Measurements from ENCODE around the gene CC2D1B.

The CC2D1B gene, protein sequence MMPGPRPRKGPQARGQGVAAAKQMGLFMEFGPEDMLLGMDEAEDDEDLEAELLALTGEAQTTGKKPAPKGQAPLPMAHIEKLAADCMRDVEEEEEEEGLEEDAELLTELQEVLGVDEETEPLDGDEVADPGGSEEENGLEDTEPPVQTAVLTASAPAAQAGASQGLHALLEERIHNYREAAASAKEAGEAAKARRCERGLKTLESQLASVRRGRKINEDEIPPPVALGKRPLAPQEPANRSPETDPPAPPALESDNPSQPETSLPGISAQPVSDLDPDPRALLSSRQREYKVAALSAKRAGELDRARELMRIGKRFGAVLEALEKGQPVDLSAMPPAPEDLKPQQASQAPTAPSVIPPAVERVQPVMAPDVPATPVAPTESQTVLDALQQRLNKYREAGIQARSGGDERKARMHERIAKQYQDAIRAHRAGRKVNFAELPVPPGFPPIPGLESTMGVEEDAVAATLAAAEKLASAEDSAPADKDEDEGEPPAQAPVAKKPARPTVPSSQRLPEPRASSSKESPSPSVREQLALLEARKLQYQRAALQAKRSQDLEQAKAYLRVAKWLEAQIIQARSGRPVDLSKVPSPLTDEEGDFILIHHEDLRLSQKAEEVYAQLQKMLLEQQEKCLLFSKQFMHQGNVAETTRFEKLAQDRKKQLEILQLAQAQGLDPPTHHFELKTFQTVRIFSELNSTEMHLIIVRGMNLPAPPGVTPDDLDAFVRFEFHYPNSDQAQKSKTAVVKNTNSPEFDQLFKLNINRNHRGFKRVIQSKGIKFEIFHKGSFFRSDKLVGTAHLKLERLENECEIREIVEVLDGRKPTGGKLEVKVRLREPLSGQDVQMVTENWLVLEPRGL

GRCh38 chr1:52365746-52366516 is at the start of gene CC2D1B:
CC2D1B (minus strand) TSS chr1:52366205; CDS start chr1:52364620, 1,585 bp downstream.
- Histone ChIP-seq H3K9me3 (ENCODE audit: control insufficient read depth, insufficient read depth, low read length) (no peaks in the 10 kb centered on the region), H3K4me1 (ENCODE audit: control insufficient read depth, insufficient read depth, low read length) (peaks cover 11% of the 10 kb centered on the region; the same call in 1 of the 2 replicates), H3K27ac (ENCODE audit: low read depth, low read length) (peak within 1 kb of the TSS; percentile 91)

GRCh38 chr1:52414942-52415341 is 48.9 kb upstream of the CC2D1B start:
- Histone ChIP-seq H3K27me3 (ENCODE audit: control insufficient read depth, insufficient read depth, low read length) (no peaks in the 10 kb centered on the region), H3K4me1 (ENCODE audit: control insufficient read depth, insufficient read depth, low read length) (no peaks in the 10 kb centered on the region), H3K27ac (ENCODE audit: low read depth, low read length) (no peak overlapping the region), H3K9ac (ENCODE audit: low read depth, low read length) (no peak overlapping the region), H3K4me3 (ENCODE audit: low read depth, low read length) (no peak overlapping the region), H3K36me3 (ENCODE audit: control insufficient read depth, insufficient read depth, low read length) (peaks cover 86% of the 10 kb centered on the region), H3K9me3 (ENCODE audit: control insufficient read depth, insufficient read depth, low read length) (no peaks in the 10 kb centered on the region)

More at GRCh38 chr1:52365746-52366516, at the start of gene CC2D1B:
- H3K27me3 ChIP-seq (ENCODE audit: control insufficient read depth, insufficient read depth, low read length) = no peaks in the 10 kb centered on the region
- H3K9ac ChIP-seq (ENCODE audit: low read depth, low read length) = peak within 1 kb of the TSS; percentile 60
- peak within 1 kb of the TSS; percentile 77 for H3K4me3 ChIP-seq (ENCODE audit: low read depth, low read length)
- H3K36me3 ChIP-seq (ENCODE audit: control insufficient read depth, insufficient read depth, low read length) = peaks cover 29% of the 10 kb centered on the region

DNA sequence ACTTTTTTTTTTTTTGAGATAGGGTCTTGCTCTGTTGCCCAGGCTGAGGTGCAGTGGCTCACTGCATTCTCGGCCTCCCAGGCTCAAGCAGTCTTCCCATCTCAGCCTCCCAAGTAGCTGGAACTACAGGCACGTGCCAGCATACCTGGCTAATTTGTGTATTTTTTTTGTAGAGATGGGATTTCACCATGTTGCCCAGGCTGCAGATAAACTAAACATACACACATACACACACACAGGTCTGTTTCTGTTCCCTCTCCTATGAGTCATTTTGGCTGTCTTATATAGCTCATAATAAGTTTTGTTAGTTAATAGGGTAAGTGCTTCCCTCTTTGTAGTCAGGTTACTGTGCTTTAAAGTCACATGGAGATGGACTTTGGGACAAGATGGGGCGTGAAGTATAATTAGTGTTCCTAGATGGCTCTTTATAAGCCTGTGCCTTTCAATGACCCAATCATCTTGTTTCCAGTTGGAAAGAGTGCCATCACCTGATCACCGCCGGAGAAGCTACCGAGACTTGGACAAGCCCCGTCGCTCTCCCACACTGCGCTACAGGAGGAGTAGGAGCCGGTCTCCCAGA is 47.5 kb upstream of the CC2D1B start:
- Histone ChIP-seq H3K4me1 (ENCODE audit: control insufficient read depth, insufficient read depth, low read length) (no peaks in the 10 kb centered on the region), H3K4me3 (ENCODE audit: low read depth, low read length) (no peak overlapping the region), H3K9ac (ENCODE audit: low read depth, low read length) (no peak overlapping the region), H3K27ac (ENCODE audit: low read depth, low read length) (no peak overlapping the region), H3K36me3 (ENCODE audit: control insufficient read depth, insufficient read depth, low read length) (peaks cover 90% of the 10 kb centered on the region), H3K27me3 (ENCODE audit: control insufficient read depth, insufficient read depth, low read length) (no peaks in the 10 kb centered on the region), H3K9me3 (ENCODE audit: control insufficient read depth, insufficient read depth, low read length) (no peaks in the 10 kb centered on the region)

- Histone ChIP-seq H3K9ac (ENCODE audit: low read depth, low read length) (peak overlapping the region; percentile 98), H3K9me3 (ENCODE audit: control insufficient read depth, insufficient read depth, low read length) (no peaks in the 10 kb centered on the region), H3K4me3 (ENCODE audit: low read depth, low read length) (peak overlapping the region; percentile 96), H3K36me3 (ENCODE audit: control insufficient read depth, insufficient read depth, low read length) (peaks cover 57% of the 10 kb centered on the region), H3K4me1 (ENCODE audit: control insufficient read depth, insufficient read depth, low read length) (peaks cover 11% of the 10 kb centered on the region), H3K27ac (ENCODE audit: low read depth, low read length) (peak overlapping the region; percentile 99), H3K27me3 (ENCODE audit: control insufficient read depth, insufficient read depth, low read length) (no peaks in the 10 kb centered on the region)
Observed at GRCh38 chr1:52404975-52405338, 39.0 kb upstream of the CC2D1B start.

DNA sequence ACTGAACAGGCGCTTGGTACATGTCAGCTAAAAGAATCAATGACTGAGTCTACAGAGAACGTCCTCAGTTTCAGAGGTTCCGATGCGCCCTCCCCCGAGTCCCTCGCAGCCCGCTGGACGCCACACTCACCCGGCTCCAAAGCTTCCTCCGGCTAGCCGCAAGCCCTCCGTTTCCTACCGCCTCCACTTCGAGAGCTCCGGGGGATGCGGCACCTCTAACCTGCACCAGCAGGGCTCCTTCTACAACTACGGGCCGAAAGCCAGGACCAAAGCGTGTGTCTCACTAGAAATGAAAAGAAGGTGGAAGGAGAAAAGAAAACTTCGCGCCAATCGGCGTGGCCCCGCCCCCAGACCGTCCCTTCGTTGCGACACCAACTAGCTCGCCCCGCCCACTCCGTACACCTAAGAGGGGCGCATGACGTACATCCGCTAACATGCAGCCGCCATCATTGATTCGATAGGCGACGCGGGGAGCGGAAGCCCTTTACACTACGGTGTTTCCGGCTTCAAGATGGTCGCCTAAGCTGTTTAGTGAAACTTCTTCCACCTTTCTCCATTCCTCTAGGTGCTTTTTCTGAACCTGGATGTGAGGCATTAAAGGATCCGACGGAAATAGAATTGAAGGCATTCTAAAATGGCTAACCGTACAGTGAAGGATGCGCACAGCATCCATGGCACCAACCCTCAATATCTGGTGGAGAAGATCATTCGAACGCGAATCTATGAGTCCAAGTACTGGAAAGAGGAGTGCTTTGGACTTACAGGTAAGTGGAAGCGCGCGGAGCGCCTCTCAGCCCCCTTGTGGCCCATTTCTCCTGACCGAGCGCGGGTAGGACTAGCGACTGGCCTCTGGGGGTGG is 38.3 kb upstream of the CC2D1B start, which contains the start of the genes ORC1 and PRPF38A:
Gene ORC1, minus strand, starts transcription at position 308 of the 859 bp plus-strand sequence. CDS start 2,200 bp downstream, outside the sequence.
Gene PRPF38A, plus strand, starts transcription at position 487 of the 859 bp plus-strand sequence. Its CDS starts 148 bp downstream, at position 635.
- Histone ChIP-seq H3K27ac (ENCODE audit: low read depth, low read length) (peak within 1 kb of the TSS; percentile 99), H3K9me3 (ENCODE audit: control insufficient read depth, insufficient read depth, low read length) (no peaks in the 10 kb centered on the region), H3K9ac (ENCODE audit: low read depth, low read length) (peak within 1 kb of the TSS; percentile 98), H3K4me1 (ENCODE audit: control insufficient read depth, insufficient read depth, low read length) (peaks cover 11% of the 10 kb centered on the region), H3K27me3 (ENCODE audit: control insufficient read depth, insufficient read depth, low read length) (no peaks in the 10 kb centered on the region), H3K4me3 (ENCODE audit: low read depth, low read length) (peak within 1 kb of the TSS; percentile 96), H3K36me3 (ENCODE audit: control insufficient read depth, insufficient read depth, low read length) (peaks cover 56% of the 10 kb centered on the region)

DNA sequence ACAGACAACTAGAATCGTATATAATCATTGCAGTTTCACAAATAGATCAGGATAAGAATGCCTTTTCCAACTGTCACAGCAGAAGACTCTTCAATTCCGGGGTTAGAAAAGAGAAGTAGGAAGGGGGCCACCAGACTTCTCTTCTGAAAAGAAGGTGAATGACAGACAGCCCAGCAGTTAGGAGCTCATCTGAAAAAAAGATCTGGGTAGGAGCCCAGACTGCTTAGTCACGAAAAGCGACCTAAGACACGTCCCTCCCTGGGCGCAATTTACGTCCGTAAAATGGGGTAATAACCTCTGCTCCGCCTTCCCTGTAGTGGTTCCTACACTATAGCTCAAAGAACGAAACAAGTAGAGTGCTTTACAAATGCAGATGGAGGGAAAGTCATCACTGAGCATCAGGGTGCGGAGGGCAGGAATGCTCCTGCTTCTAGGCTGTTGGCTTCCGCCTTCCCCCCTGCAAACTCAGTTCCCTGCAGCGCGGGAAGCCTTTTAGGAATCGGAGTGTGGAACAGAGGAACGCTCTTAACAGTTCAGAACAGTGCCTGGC is 37.6 kb upstream of the CC2D1B start:
- no peaks in the 10 kb centered on the region for H3K27me3 ChIP-seq (ENCODE audit: control insufficient read depth, insufficient read depth, low read length)
- peaks cover 11% of the 10 kb centered on the region for H3K4me1 ChIP-seq (ENCODE audit: control insufficient read depth, insufficient read depth, low read length)
- H3K27ac ChIP-seq (ENCODE audit: low read depth, low read length) = peak overlapping the region; percentile 99
- peaks cover 54% of the 10 kb centered on the region for H3K36me3 ChIP-seq (ENCODE audit: control insufficient read depth, insufficient read depth, low read length)
- peak overlapping the region; percentile 96 for H3K4me3 ChIP-seq (ENCODE audit: low read depth, low read length)
- H3K9me3 ChIP-seq (ENCODE audit: control insufficient read depth, insufficient read depth, low read length) = no peaks in the 10 kb centered on the region
- H3K9ac ChIP-seq (ENCODE audit: low read depth, low read length) = peak overlapping the region; percentile 98

- Histone ChIP-seq H3K4me1 (ENCODE audit: control insufficient read depth, insufficient read depth, low read length) (peaks cover 11% of the 10 kb centered on the region), H3K27ac (ENCODE audit: low read depth, low read length) (no peak overlapping the region), H3K9me3 (ENCODE audit: control insufficient read depth, insufficient read depth, low read length) (no peaks in the 10 kb centered on the region), H3K36me3 (ENCODE audit: control insufficient read depth, insufficient read depth, low read length) (peaks cover 53% of the 10 kb centered on the region), H3K4me3 (ENCODE audit: low read depth, low read length) (peak overlapping the region; percentile 96), H3K9ac (ENCODE audit: low read depth, low read length) (peak overlapping the region; percentile 98; the same call in 1 of the 2 replicates), H3K27me3 (ENCODE audit: control insufficient read depth, insufficient read depth, low read length) (no peaks in the 10 kb centered on the region)
Observed at GRCh38 chr1:52402860-52403240, 36.8 kb upstream of the CC2D1B start.

DNA sequence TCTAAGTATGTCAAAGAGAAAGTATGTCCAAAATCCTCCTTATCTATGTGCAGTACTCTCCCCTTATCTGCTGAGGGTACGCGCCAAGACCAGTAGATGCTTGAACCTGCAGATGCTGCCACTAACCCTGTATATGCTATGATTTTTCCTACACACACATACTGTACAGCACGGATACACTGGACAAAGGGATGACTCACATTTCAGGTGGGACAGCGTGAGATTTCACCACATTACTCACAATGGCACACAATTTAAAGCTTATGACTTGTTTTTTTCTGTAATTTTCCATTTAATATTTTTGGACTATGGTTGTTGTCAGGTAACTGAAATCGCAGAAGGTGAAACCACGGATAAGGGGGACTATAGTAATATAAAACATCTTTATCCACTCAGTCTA is 34.1 kb upstream of the CC2D1B start:
- Histone ChIP-seq H3K36me3 (ENCODE audit: control insufficient read depth, insufficient read depth, low read length) (peaks cover 70% of the 10 kb centered on the region), H3K27me3 (ENCODE audit: control insufficient read depth, insufficient read depth, low read length) (no peaks in the 10 kb centered on the region)

DNA sequence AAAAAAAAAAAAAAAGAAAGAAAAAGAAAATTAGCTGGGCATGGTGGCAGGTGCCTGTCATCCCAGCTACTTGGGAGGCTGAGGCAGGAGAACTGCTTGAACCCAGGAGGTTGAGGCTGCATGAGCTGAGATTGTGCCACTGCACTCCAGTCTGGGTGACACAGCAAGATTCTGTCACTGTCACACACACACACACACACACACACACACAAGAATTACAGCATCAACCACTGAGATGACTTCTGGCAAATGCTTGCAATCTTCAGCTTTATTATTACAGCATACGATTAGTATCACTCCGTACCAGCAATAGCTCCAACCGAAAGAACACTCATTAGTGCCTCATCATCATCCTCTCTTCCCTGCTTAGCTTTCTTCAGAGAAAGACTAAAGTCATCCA is 33.6 kb upstream of the CC2D1B start:
- Histone ChIP-seq H3K9me3 (ENCODE audit: control insufficient read depth, insufficient read depth, low read length) (no peaks in the 10 kb centered on the region), H3K36me3 (ENCODE audit: control insufficient read depth, insufficient read depth, low read length) (peaks cover 75% of the 10 kb centered on the region), H3K9ac (ENCODE audit: low read depth, low read length) (no peak overlapping the region), H3K4me1 (ENCODE audit: control insufficient read depth, insufficient read depth, low read length) (peaks cover 7% of the 10 kb centered on the region), H3K27ac (ENCODE audit: low read depth, low read length) (no peak overlapping the region), H3K27me3 (ENCODE audit: control insufficient read depth, insufficient read depth, low read length) (no peaks in the 10 kb centered on the region), H3K4me3 (ENCODE audit: low read depth, low read length) (no peak overlapping the region)

More for the DNA sequence above, 34.1 kb upstream of the CC2D1B start:
- no peak overlapping the region for H3K4me3 ChIP-seq (ENCODE audit: low read depth, low read length)
- H3K4me1 ChIP-seq (ENCODE audit: control insufficient read depth, insufficient read depth, low read length) = peaks cover 7% of the 10 kb centered on the region
- no peak overlapping the region for H3K9ac ChIP-seq (ENCODE audit: low read depth, low read length)
- no peak overlapping the region for H3K27ac ChIP-seq (ENCODE audit: low read depth, low read length)
- no peaks in the 10 kb centered on the region for H3K9me3 ChIP-seq (ENCODE audit: control insufficient read depth, insufficient read depth, low read length)
